ACC112 (cell line): ENCODE data around the gene COL18A1.
"Not testable (repeated sequence)": the region's sequence is repeated elsewhere in the genome, so short reads cannot be mapped to it uniquely, and the experiment has no call there.

Experiments used
- H2AFZ ChIP-seq: fragments of 200-600 bp; sonication (generic); one replicate; pipeline ENCODE4 v1.6.0; 2017; ENCODE audit warnings: antibody characterized with exemption, low read length; ENCODE audit not compliant: unreplicated experiment
- H3K27ac ChIP-seq: fragments of 200-600 bp; sonication (generic); 2 replicates; pipeline ENCODE4 v1.5.1; 2014; ENCODE audit warnings: low read depth, mild to moderate bottlenecking, antibody characterized with exemption, low read length, moderate library complexity
- H3K27me3 ChIP-seq: fragments of 200-600 bp; sonication (generic); 2 replicates; pipeline ENCODE4 v1.6.1; 2014; ENCODE audit warnings: mild to moderate bottlenecking, antibody characterized with exemption, low read length, moderate library complexity, mixed read lengths; ENCODE audit not compliant: insufficient read depth
- H3K36me3 ChIP-seq: fragments of 200-600 bp; sonication (generic); 2 replicates; pipeline ENCODE4 v1.6.1; 2016; ENCODE audit warnings: mild to moderate bottlenecking, antibody characterized with exemption, low read length, moderate library complexity, mixed read lengths; ENCODE audit not compliant: insufficient read depth
- H3K4me1 ChIP-seq: fragments of 200-600 bp; sonication (generic); one replicate; pipeline ENCODE4 v1.6.1; 2016; ENCODE audit warnings: low read length, mixed read lengths; ENCODE audit not compliant: insufficient read depth, unreplicated experiment, control insufficient read depth
- H3K4me3 ChIP-seq: fragments of 200-600 bp; sonication (generic); 2 replicates; pipeline ENCODE4 v1.5.1; 2014; ENCODE audit warnings: mild to moderate bottlenecking, low read depth, low read length
- H3K79me2 ChIP-seq: fragments of 200-600 bp; sonication (generic); one replicate; pipeline ENCODE4 v1.6.0; 2016; ENCODE audit warnings: low read length; ENCODE audit not compliant: control insufficient read depth, unreplicated experiment, insufficient read depth

COL18A1 gene

DNA sequence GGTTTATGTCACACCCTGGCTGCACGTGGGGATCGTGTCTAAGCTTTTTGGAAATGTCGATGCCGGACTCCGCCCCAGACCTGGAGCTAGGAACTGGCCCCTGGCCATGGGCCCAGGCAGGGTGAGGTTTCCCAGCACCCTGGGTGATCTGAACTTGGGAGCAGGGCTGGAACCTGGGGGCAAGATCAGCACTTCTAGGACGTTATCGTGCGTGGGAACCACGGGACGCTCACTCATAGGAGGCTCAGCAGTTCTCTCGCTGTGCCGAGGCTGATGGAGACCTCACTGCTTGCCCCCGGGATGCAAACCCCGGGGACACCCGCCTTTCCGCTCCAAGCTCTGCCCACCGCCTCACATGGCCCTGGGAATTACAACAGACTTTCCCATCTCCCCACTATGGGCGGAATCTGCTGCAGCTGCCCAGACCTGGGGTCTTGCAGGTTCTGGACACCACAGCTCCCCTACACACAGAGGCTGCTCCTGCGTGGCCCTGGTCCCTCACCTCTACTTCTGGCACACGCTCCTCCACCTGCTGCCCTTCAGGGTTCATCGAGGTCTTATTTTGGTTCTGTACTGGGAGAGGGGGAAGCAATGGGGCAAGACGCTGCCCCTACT lies 35.9 kb downstream of the COL18A1 start:
- H2AFZ ChIP-seq = no peak overlapping the region
- H3K4me1 ChIP-seq = peaks cover 8% of the 10 kb centered on the region
- H3K79me2 ChIP-seq = no peaks in the 10 kb centered on the region
- no peak overlapping the region for H3K27ac ChIP-seq
- no peaks in the 10 kb centered on the region for H3K27me3 ChIP-seq
- H3K36me3 ChIP-seq = no peaks in the 10 kb centered on the region
- H3K4me3 ChIP-seq = no peak overlapping the region

- H3K4me1 ChIP-seq = peaks cover 8% of the 10 kb centered on the region
- no peaks in the 10 kb centered on the region for H3K79me2 ChIP-seq
- no peaks in the 10 kb centered on the region; the same call in 1 of the 2 replicates for H3K27me3 ChIP-seq
- no peak overlapping the region for H3K4me3 ChIP-seq
- H3K36me3 ChIP-seq = no peaks in the 10 kb centered on the region
- no peak overlapping the region for H2AFZ ChIP-seq
- H3K27ac ChIP-seq = no peak overlapping the region
Measured at GRCh38 chr21:45441431-45442255, 36.7 kb downstream of the COL18A1 start.

- Histone ChIP-seq H3K4me1 (peaks cover 8% of the 10 kb centered on the region), H3K27ac (no peak overlapping the region), H2AFZ (no peak overlapping the region), H3K79me2 (no peaks in the 10 kb centered on the region), H3K27me3 (no peaks in the 10 kb centered on the region; the same call in 1 of the 2 replicates), H3K36me3 (no peaks in the 10 kb centered on the region), H3K4me3 (no peak overlapping the region)
Measured at GRCh38 chr21:45442276-45442675, 37.3 kb downstream of the COL18A1 start.

GRCh38 chr21:45442686-45443594 lies 38.0 kb downstream of the COL18A1 start:
- not testable (repeated sequence) for H3K36me3 ChIP-seq, H2AFZ ChIP-seq, H3K4me1 ChIP-seq, H3K27ac ChIP-seq, H3K79me2 ChIP-seq, H3K4me3 ChIP-seq, H3K27me3 ChIP-seq

GRCh38 chr21:45443595-45444181 lies 38.7 kb downstream of the COL18A1 start:
- Histone ChIP-seq H3K4me3 (no peak overlapping the region), H2AFZ (no peak overlapping the region), H3K27ac (no peak overlapping the region), H3K4me1 (peaks cover 5% of the 10 kb centered on the region), H3K27me3 (no peaks in the 10 kb centered on the region; the same call in 1 of the 2 replicates), H3K79me2 (no peaks in the 10 kb centered on the region), H3K36me3 (no peaks in the 10 kb centered on the region)

GRCh38 chr21:45444385-45444784 lies 39.4 kb downstream of the COL18A1 start:
- no peaks in the 10 kb centered on the region for H3K36me3 ChIP-seq
- H2AFZ ChIP-seq = no peak overlapping the region
- no peak overlapping the region for H3K4me3 ChIP-seq
- H3K27me3 ChIP-seq = no peaks in the 10 kb centered on the region; the same call in 1 of the 2 replicates
- H3K27ac ChIP-seq = no peak overlapping the region
- H3K4me1 ChIP-seq = no peaks in the 10 kb centered on the region
- no peaks in the 10 kb centered on the region for H3K79me2 ChIP-seq

DNA sequence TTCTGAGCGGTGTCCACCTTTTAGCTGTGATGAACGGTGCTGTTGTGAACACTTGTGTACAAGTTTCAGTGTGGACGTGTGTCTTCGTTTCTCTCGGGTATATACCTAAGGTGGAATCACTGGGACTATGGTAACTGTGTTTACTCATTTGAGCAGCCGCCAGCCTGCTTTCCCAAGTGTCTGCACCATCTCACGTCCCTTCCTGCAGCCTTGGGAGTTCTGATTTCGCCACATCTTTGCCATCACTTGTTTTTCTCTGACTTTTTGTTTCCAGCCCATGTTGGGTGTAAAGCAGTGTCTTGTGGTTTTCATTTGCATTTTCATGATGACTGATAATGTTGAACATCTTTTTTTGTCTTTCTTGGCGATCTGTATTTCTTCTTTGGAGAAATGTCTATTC lies 40.4 kb downstream of the COL18A1 start:
- no peak overlapping the region for H2AFZ ChIP-seq
- H3K36me3 ChIP-seq = no peaks in the 10 kb centered on the region
- H3K4me1 ChIP-seq = no peaks in the 10 kb centered on the region
- H3K4me3 ChIP-seq = no peak overlapping the region
- H3K27ac ChIP-seq = no peak overlapping the region
- no peaks in the 10 kb centered on the region for H3K79me2 ChIP-seq
- no peaks in the 10 kb centered on the region; the same call in 1 of the 2 replicates for H3K27me3 ChIP-seq

DNA sequence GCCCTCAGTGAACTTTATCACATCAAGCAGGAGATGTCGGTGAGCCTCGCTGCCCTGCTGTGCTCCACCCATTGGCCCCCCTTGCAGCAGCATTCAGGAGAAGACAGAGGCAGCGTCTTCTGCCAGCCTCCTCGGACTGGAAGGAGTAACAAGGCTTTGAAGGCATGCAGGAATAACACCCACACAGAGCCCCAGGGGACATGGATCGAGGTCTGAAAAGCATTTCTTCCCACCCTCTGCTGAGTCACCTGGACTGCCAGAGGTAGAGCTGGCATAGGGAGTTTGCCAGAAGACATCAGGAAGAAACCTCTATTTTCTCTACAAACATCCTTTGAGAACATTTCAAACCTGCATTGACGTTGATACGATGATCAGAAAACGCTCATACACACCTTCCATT lies 42.9 kb downstream of the COL18A1 start:
- H3K27ac ChIP-seq = no peak overlapping the region
- H3K79me2 ChIP-seq = no peaks in the 10 kb centered on the region
- H3K36me3 ChIP-seq = no peaks in the 10 kb centered on the region
- no peaks in the 10 kb centered on the region for H3K4me1 ChIP-seq
- H2AFZ ChIP-seq = no peak overlapping the region
- no peak overlapping the region for H3K4me3 ChIP-seq
- H3K27me3 ChIP-seq = no peaks in the 10 kb centered on the region; the same call in 1 of the 2 replicates

DNA sequence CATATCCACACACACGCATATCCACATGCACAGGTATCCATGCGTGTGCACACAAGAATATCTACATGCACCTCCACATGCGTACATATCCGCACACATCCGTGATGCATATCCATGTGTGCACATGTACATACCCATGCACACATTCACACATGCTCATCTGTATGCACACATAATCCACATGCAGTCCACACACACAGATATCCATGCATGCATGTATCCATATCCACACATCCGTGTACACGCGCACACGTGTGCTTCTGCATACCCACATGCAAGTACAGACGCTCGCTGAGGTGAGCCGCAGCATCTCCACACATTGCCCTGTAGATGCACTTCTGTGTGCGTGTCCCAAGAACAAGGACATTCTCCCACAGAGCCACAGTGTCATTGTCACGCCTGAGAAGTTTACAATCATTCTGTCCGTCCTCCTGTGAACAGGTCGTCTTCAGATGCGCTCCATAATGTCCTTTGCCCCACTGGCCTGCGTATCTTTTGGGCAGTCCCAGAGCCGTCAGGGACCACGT lies 43.4 kb downstream of the COL18A1 start:
- Histone ChIP-seq H3K4me3 (no peak overlapping the region), H3K36me3 (no peaks in the 10 kb centered on the region), H2AFZ (no peak overlapping the region), H3K4me1 (no peaks in the 10 kb centered on the region), H3K27ac (no peak overlapping the region), H3K27me3 (no peaks in the 10 kb centered on the region; the same call in 1 of the 2 replicates), H3K79me2 (no peaks in the 10 kb centered on the region)
